ENCODE measurements around the gene PHACTR1. TPM values are rescaled to one million over a fixed set of nuclear protein-coding genes. Genes with fewer than 3 reads are reported as not detected.

The PHACTR1 gene
- total and polyA plus RNA-seq, 4 donors, result 0.31 to 1.5 (median 0.79) TPM

DNA sequence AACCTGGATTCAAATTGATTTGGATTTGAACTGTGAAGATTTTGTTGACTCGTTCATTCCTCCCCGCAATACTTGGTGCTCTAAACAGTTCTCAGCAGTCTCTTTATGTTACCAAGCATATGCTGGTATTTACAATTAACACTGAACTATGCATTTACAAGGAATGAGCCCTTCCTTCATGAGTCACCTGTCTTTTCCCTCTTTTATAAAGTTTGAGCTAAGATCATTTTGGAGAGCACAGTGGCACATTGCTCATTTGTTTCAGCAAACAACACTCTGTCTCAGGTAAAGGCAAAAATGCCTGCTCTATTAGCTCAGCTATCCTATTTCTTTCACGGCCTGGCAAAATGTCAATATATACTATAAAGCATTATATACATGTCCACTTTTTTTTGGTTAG is 285.4 kb downstream of the PHACTR1 start (continued):
- TF ChIP-seq, protein P1, sequence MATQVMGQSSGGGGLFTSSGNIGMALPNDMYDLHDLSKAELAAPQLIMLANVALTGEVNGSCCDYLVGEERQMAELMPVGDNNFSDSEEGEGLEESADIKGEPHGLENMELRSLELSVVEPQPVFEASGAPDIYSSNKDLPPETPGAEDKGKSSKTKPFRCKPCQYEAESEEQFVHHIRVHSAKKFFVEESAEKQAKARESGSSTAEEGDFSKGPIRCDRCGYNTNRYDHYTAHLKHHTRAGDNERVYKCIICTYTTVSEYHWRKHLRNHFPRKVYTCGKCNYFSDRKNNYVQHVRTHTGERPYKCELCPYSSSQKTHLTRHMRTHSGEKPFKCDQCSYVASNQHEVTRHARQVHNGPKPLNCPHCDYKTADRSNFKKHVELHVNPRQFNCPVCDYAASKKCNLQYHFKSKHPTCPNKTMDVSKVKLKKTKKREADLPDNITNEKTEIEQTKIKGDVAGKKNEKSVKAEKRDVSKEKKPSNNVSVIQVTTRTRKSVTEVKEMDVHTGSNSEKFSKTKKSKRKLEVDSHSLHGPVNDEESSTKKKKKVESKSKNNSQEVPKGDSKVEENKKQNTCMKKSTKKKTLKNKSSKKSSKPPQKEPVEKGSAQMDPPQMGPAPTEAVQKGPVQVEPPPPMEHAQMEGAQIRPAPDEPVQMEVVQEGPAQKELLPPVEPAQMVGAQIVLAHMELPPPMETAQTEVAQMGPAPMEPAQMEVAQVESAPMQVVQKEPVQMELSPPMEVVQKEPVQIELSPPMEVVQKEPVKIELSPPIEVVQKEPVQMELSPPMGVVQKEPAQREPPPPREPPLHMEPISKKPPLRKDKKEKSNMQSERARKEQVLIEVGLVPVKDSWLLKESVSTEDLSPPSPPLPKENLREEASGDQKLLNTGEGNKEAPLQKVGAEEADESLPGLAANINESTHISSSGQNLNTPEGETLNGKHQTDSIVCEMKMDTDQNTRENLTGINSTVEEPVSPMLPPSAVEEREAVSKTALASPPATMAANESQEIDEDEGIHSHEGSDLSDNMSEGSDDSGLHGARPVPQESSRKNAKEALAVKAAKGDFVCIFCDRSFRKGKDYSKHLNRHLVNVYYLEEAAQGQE (IDR thresholded peaks at IDR 0.05), result no peak
- no peak for TF ChIP-seq HNF4G (IDR thresholded peaks at IDR 0.05)
- no peak for TF ChIP-seq TAF1 (conservative IDR thresholded peaks at IDR 0.05)
- TF ChIP-seq FOXA2 (IDR thresholded peaks at IDR 0.05), result no peak

DNA sequence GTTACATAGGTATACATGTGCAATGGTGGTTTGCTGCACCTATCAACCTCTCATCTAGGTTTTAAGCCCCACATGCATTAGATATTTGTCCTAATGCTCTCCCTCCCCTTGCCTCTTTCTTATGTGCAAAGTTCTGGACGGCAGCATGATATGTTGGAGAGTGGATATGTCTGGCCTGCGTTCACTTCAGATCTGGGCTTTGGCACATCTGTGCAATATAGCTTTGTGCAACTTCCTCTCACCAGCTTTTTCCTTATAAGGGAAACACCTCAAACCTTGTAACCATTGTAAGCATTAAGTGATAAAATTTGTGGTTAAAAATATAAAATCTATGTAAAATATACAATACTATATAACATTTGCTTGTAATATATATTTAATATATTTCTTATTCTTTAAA is 288.0 kb downstream of the PHACTR1 start:
- DNase-seq (ENCODE audit: low spot score), result no peak
- no peaks in the 10 kb centered on the region for H3K4me1 ChIP-seq (ENCODE audit: control insufficient read depth in 4 of 4, insufficient read depth in 4 of 4, low read length in 3 of 4)
- H3K4me3 ChIP-seq (ENCODE audit: low read depth in 1 of 3, low read length in 3 of 3), result no peak overlapping the region
- H3K9ac ChIP-seq (ENCODE audit: low read depth in 1 of 2, low read length in 2 of 2), result no peak overlapping the region
- H3K9me3 ChIP-seq (ENCODE audit: control insufficient read depth in 4 of 4, low read length in 3 of 4), result no peaks in the 10 kb centered on the region
- H3K27me3 ChIP-seq (ENCODE audit: control insufficient read depth in 4 of 4, insufficient read depth in 4 of 4, low read length in 3 of 4), result no peaks in the 10 kb centered on the region
- WGBS, result 61% methylated on average over 2 of the region's 2 CpGs
- no peaks in the 10 kb centered on the region for H3K36me3 ChIP-seq (ENCODE audit: control insufficient read depth in 4 of 4, insufficient read depth in 3 of 4, low read depth in 1 of 4, low read length in 3 of 4)
- H3K27ac ChIP-seq (ENCODE audit: low read depth in 1 of 2, low read length in 2 of 2), result no peak overlapping the region
- TF ChIP-seq, protein P2, sequence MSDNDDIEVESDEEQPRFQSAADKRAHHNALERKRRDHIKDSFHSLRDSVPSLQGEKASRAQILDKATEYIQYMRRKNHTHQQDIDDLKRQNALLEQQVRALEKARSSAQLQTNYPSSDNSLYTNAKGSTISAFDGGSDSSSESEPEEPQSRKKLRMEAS (IDR thresholded peaks at IDR 0.05), result no peak
- TF ChIP-seq GABPA (IDR thresholded peaks at IDR 0.05 in 1 of 2, conservative IDR thresholded peaks at IDR 0.05 in 1 of 2) (no peak), RXRA (IDR thresholded peaks at IDR 0.05) (no peak), RAD21 (IDR thresholded peaks at IDR 0.05) (no peak), EGR1 (IDR thresholded peaks at IDR 0.05; ENCODE audit: low read depth in 2 of 2) (no peak), TAF1 (conservative IDR thresholded peaks at IDR 0.05) (no peak), HNF4G (IDR thresholded peaks at IDR 0.05) (no peak), NR2F2 (IDR thresholded peaks at IDR 0.05) (no peak)
- TF ChIP-seq, protein P3, sequence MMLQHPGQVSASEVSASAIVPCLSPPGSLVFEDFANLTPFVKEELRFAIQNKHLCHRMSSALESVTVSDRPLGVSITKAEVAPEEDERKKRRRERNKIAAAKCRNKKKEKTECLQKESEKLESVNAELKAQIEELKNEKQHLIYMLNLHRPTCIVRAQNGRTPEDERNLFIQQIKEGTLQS (IDR thresholded peaks at IDR 0.05), result no peak

DNA sequence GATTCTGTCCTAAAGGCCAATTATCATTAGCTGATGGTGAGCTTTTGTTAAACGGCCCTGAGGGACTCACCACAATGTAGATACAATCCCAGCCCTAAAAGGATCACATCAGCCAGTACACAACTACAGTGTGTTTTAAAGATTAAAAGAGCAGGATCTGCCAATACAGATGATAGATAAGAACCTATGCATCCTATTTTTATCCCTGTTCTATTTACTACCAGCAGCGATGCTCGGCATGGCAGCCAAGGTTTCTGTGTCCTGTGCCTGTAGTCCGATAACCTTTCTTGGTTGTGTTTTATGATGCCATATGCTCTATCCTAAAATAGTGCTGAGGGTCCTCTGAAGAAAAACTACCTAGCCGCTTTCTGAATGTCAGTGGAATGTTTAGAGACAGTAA is 289.4 kb downstream of the PHACTR1 start:
- TF ChIP-seq, protein P4, sequence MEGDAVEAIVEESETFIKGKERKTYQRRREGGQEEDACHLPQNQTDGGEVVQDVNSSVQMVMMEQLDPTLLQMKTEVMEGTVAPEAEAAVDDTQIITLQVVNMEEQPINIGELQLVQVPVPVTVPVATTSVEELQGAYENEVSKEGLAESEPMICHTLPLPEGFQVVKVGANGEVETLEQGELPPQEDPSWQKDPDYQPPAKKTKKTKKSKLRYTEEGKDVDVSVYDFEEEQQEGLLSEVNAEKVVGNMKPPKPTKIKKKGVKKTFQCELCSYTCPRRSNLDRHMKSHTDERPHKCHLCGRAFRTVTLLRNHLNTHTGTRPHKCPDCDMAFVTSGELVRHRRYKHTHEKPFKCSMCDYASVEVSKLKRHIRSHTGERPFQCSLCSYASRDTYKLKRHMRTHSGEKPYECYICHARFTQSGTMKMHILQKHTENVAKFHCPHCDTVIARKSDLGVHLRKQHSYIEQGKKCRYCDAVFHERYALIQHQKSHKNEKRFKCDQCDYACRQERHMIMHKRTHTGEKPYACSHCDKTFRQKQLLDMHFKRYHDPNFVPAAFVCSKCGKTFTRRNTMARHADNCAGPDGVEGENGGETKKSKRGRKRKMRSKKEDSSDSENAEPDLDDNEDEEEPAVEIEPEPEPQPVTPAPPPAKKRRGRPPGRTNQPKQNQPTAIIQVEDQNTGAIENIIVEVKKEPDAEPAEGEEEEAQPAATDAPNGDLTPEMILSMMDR (IDR thresholded peaks at IDR 0.05; ENCODE audit: low read depth, low read length, missing input control), result no peak
- TF ChIP-seq FOXA1 (IDR thresholded peaks at IDR 0.05), result no peak
- TF ChIP-seq RXRA (IDR thresholded peaks at IDR 0.05), result no peak
- TF ChIP-seq EGR1 (IDR thresholded peaks at IDR 0.05; ENCODE audit: low read depth in 2 of 2), result no peak
- 57% methylated on average over 5 of the region's 5 CpGs for WGBS
- H3K9ac ChIP-seq (ENCODE audit: low read depth in 1 of 2, low read length in 2 of 2), result no peak overlapping the region
- H3K4me1 ChIP-seq (ENCODE audit: control insufficient read depth in 4 of 4, insufficient read depth in 4 of 4, low read length in 3 of 4), result no peaks in the 10 kb centered on the region
- H3K27ac ChIP-seq (ENCODE audit: low read depth in 1 of 2, low read length in 2 of 2), result no peak overlapping the region
- H3K9me3 ChIP-seq (ENCODE audit: control insufficient read depth in 4 of 4, low read length in 3 of 4), result no peaks in the 10 kb centered on the region
- peaks cover 0 to 5% (median 0%) of the 10 kb centered on the region in 4 donors for H3K27me3 ChIP-seq (ENCODE audit: control insufficient read depth in 4 of 4, insufficient read depth in 4 of 4, low read length in 3 of 4)
- no peak overlapping the region for H3K4me3 ChIP-seq (ENCODE audit: low read depth in 1 of 3, low read length in 3 of 3)
- H3K36me3 ChIP-seq (ENCODE audit: control insufficient read depth in 4 of 4, insufficient read depth in 3 of 4, low read depth in 1 of 4, low read length in 3 of 4), result no peaks in the 10 kb centered on the region
- no peak for DNase-seq (ENCODE audit: low spot score)

Measured in liver (tissue), 9 donors.